Neural crest cell (in vitro differentiated cells): ENCODE measurements around the gene CARD19. TPM values are rescaled to one million over a fixed set of nuclear protein-coding genes. Genes with fewer than 3 reads are reported as not detected.

Experiments used
- DNase-seq: peaks from one replicate; pipeline ENCODE4 v3.0.0; 2021; ENCODE audit warnings: low read depth, mixed read lengths, low spot score
- H3K27ac Mint-ChIP-seq: one replicate; pipeline ENCODE4 v1.8.0; 2021; ENCODE audit warnings: mild to moderate bottlenecking, mixed read lengths; ENCODE audit not compliant: unreplicated experiment
- H3K27me3 Mint-ChIP-seq: 2 replicates; pipeline ENCODE4 v1.8.0; 2021; ENCODE audit warnings: low read depth, mild to moderate bottlenecking, mixed read lengths
- H3K36me3 Mint-ChIP-seq: 2 replicates; pipeline ENCODE4 v1.8.0; 2021; ENCODE audit warnings: low read depth, mild to moderate bottlenecking, mixed read lengths
- H3K4me1 Mint-ChIP-seq: 2 replicates; pipeline ENCODE4 v1.8.0; 2021; ENCODE audit warnings: mixed read lengths
- H3K4me3 Mint-ChIP-seq: one replicate; pipeline ENCODE4 v1.8.0; 2021; ENCODE audit warnings: mild to moderate bottlenecking, mixed read lengths
- H3K9me3 Mint-ChIP-seq: 2 replicates; pipeline ENCODE4 v1.8.0; 2021; ENCODE audit warnings: mixed read lengths
- CTCF ChIP-seq: fragments of 200-600 bp; sonication (generic); conservative IDR thresholded peaks from 2 replicates; pipeline ENCODE4 v1.5.0; 2021; ENCODE audit warnings: antibody characterized with exemption, mild to moderate bottlenecking
- total RNA-seq: library from RNA; stranded (reverse); gene quantifications from 2 replicates; pipeline ENCODE4 v1.2.1, GENCODE V29; 2021

The CARD19 gene
- total RNA-seq, 1 donor from 2014 or later: 22.1 TPM

GRCh38 chr9:93111371-93112115 is 15.5 kb downstream of the CARD19 start:
- peaks cover 5% of the 10 kb centered on the region for H3K4me1 Mint-ChIP-seq
- no peaks in the 10 kb centered on the region for H3K27me3 Mint-ChIP-seq
- no peaks in the 10 kb centered on the region for H3K36me3 Mint-ChIP-seq
- H3K4me3 Mint-ChIP-seq: no peak overlapping the region
- no peaks in the 10 kb centered on the region for H3K9me3 Mint-ChIP-seq
- H3K27ac Mint-ChIP-seq: peak overlapping the region; percentile 57
- TF ChIP-seq CTCF: no peak
- no peak for DNase-seq

GRCh38 chr9:93112116-93112863 is 16.3 kb downstream of the CARD19 start:
- no peak overlapping the region for H3K27ac Mint-ChIP-seq
- no peaks in the 10 kb centered on the region for H3K36me3 Mint-ChIP-seq
- no peaks in the 10 kb centered on the region for H3K9me3 Mint-ChIP-seq
- H3K27me3 Mint-ChIP-seq: no peaks in the 10 kb centered on the region
- H3K4me1 Mint-ChIP-seq: peaks cover 5% of the 10 kb centered on the region
- TF ChIP-seq CTCF: no peak
- DNase-seq: no peak
- H3K4me3 Mint-ChIP-seq: no peak overlapping the region

GRCh38 chr9:93112864-93113389 is 16.9 kb downstream of the CARD19 start:
- Mint-ChIP-seq H3K4me3 (no peak overlapping the region), H3K9me3 (no peaks in the 10 kb centered on the region), H3K4me1 (peaks cover 5% of the 10 kb centered on the region), H3K27me3 (no peaks in the 10 kb centered on the region), H3K27ac (no peak overlapping the region), H3K36me3 (no peaks in the 10 kb centered on the region)
- DNase-seq: no peak
- no peak for TF ChIP-seq CTCF

GRCh38 chr9:93114169-93114983 is 18.4 kb downstream of the CARD19 start:
- no peak for DNase-seq
- TF ChIP-seq CTCF: no peak
- Mint-ChIP-seq H3K36me3 (no peaks in the 10 kb centered on the region), H3K9me3 (no peaks in the 10 kb centered on the region), H3K4me1 (no peaks in the 10 kb centered on the region), H3K4me3 (no peak overlapping the region), H3K27ac (no peak overlapping the region), H3K27me3 (no peaks in the 10 kb centered on the region)

- Mint-ChIP-seq H3K27ac (no peak overlapping the region), H3K36me3 (no peaks in the 10 kb centered on the region), H3K4me1 (no peaks in the 10 kb centered on the region), H3K4me3 (no peak overlapping the region), H3K9me3 (no peaks in the 10 kb centered on the region), H3K27me3 (no peaks in the 10 kb centered on the region)
- no peak for DNase-seq
- no peak for TF ChIP-seq CTCF
Measured at GRCh38 chr9:93114984-93115335, 18.9 kb downstream of the CARD19 start.
